GM20000 (cell line): Measurements from ENCODE around the gene FANCB.

ENCODE experiments used
- DNase-seq: peaks from one replicate; pipeline ENCODE4 v3.0.0; 2012; ENCODE audit warnings: low spot score
- CTCF ChIP-seq: IDR thresholded peaks from 2 replicates; pipeline ENCODE4 v1.5.1; 2012; ENCODE audit warnings: mild to moderate bottlenecking, control low read depth; ENCODE audit errors: extremely low read depth, missing control alignments

The FANCB gene

GRCh38 chrX:14875624-14876023 is 2.8 kb upstream of the FANCB start:
- TF ChIP-seq CTCF, result no peak
- no peak for DNase-seq

GRCh38 chrX:14873676-14874049 is 794 bp upstream of the FANCB start:
- no peak for DNase-seq
- TF ChIP-seq CTCF, result no peak

- TF ChIP-seq CTCF, result no peak
- no peak for DNase-seq
Measured at GRCh38 chrX:14872355-14872754, 514 bp downstream of the FANCB start.

DNA sequence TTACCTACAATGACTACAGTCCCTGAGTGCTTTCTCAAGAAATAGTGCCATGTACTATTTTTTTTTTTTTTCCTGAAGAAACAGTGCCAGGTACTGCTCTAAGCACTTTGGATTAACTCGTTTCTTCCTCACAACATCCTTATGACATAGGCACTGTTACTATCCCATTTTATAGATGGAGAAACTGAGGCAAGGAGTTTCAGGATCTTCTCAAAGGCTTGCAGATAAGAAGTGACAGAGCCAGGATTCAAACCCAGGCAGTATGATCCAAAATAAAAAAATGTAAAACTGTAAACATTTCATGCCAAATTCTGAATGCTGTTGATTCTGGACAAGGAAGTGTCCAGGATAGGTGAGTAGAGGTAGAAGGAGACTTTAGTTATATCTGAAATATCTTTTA is 1.1 kb downstream of the FANCB start:
- no peak for TF ChIP-seq CTCF
- DNase-seq, result no peak

GRCh38 chrX:14865201-14865600 is 7.7 kb downstream of the FANCB start:
- TF ChIP-seq CTCF, result no peak
- no peak for DNase-seq

DNA sequence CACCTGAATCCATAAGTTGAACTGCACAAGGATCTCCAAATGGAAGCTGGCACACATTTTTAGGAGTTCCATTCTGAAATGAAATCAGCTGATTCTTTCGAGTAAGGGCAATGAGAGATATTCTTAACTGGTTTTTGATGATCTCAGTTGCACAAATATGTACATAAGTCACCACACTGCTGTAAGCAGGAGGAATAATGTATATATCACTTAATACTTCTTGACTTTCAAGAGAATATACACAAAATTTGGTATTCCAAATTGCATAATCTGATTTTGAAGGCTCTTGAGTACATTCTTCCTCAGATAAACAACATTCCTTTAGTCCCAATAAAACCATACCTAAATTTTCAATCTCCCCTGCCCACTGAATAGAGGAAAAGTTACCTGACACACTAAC is 8.2 kb downstream of the FANCB start:
- TF ChIP-seq CTCF, result no peak
- no peak for DNase-seq

GRCh38 chrX:14851526-14851925 is 21.3 kb downstream of the FANCB start:
- DNase-seq, result no peak

More at GRCh38 chrX:14851526-14851925, 21.3 kb downstream of the FANCB start:
- no peak for TF ChIP-seq CTCF
